Measurements from ENCODE around the gene APOBEC3A. TPM values are rescaled to one million over a fixed set of nuclear protein-coding genes. Genes with fewer than 3 reads are reported as not detected.

The APOBEC3A gene
- total and polyA plus RNA-seq, 2 of the 4 experiments (the other 2 are of a cell fraction) = not detected

DNA sequence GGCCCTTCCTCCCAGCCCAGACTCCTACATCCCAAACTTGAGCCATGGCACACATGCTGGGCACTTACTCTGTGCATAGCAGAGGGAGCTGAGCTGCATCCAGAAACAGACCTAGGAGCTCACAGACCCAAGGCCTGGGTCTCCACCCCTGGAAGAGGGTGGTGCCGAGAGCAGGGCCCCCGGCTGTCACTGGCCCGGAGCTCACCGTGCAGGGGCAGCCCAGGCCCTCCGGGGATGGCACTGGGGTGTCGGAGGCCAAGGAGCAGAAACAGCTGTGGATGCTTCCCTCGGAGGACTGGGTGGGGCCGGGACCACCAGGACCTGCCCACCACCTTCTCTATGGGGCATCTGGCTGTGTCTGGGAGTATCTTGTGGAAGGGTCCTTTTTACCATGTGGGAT, 4.3 kb upstream of the APOBEC3A start:
- no peaks in the 10 kb centered on the region for H4K20me1 ChIP-seq (ENCODE audit: insufficient read depth, low read length)
- H3K9me1 ChIP-seq (ENCODE audit: insufficient read depth, low read length) = no peaks in the 10 kb centered on the region
- dilution Hi-C loops (cut with HindIII; ENCODE audit: low sequenced_read_pairs, unreplicated experiment) = no loop called here
- no peak overlapping the region for H4K8ac ChIP-seq (ENCODE audit: low read depth in 2 of 2, low read length in 2 of 2)
- H2AK9ac ChIP-seq (replicated peaks; ENCODE audit: low read depth, low read length, poor library complexity) = peak overlapping the region; percentile 19
- H3K36me3 ChIP-seq (ENCODE audit: control insufficient read depth, insufficient read depth, low read length) = no peaks in the 10 kb centered on the region
- no peak overlapping the region for H3K4me2 ChIP-seq (ENCODE audit: low read depth, low read length)
- H2BK20ac ChIP-seq (ENCODE audit: low read depth, low read length) = no peak overlapping the region
- no peak overlapping the region for H3K27ac ChIP-seq (ENCODE audit: insufficient read depth, low read length)
- no CpG with 5 or more reads among the region's 8 CpGs for WGBS, 2 experiments (ENCODE audit: extremely low coverage in 2 of 2, insufficient read length in 1 of 2)
- H3K14ac ChIP-seq (replicated peaks; ENCODE audit: low read depth, low read length) = no peak overlapping the region
- BruUV-seq (replicated peaks) = no TSS peak
- intact Hi-C loops (cut with micrococcal nuclease) = no loop called here
- H2AFZ ChIP-seq (replicated peaks; ENCODE audit: low read length, poor library complexity) = no peak overlapping the region
- H3K79me1 ChIP-seq (ENCODE audit: low read depth in 1 of 2, low read length in 2 of 2) = no peaks in the 10 kb centered on the region
- H3K27me3 ChIP-seq (ENCODE audit: control insufficient read depth, insufficient read depth, low read length) = peaks cover 76% of the 10 kb centered on the region
- H3K4me1 ChIP-seq (ENCODE audit: control insufficient read depth, insufficient read depth, low read length) = no peaks in the 10 kb centered on the region
- H2BK5ac ChIP-seq (ENCODE audit: low read depth, low read length, poor library complexity, severe bottlenecking) = no peak overlapping the region
- H2BK120ac ChIP-seq (ENCODE audit: low read depth, low read length) = no peak overlapping the region
- POLR2A ChIA-PET (ENCODE audit: unreplicated experiment) = no interaction called here
- H3K4ac ChIP-seq (ENCODE audit: low read depth, low read length) = no peak overlapping the region
- H3K56ac ChIP-seq (ENCODE audit: extremely low read depth, insufficient read depth, low read length) = no peak overlapping the region
- TF ChIP-seq CEBPB (IDR thresholded peaks at IDR 0.05; ENCODE audit: low read depth, low read length) (no peak), MAZ (IDR thresholded peaks at IDR 0.05; ENCODE audit: borderline replicate concordance, low read depth, low read length) (no peak), POLR2A (IDR thresholded peaks at IDR 0.05; ENCODE audit: low read depth, low read length) (no peak), CHD1 (IDR thresholded peaks at IDR 0.05; ENCODE audit: low read depth, low read length) (no peak)
- TF ChIP-seq, protein P1, sequence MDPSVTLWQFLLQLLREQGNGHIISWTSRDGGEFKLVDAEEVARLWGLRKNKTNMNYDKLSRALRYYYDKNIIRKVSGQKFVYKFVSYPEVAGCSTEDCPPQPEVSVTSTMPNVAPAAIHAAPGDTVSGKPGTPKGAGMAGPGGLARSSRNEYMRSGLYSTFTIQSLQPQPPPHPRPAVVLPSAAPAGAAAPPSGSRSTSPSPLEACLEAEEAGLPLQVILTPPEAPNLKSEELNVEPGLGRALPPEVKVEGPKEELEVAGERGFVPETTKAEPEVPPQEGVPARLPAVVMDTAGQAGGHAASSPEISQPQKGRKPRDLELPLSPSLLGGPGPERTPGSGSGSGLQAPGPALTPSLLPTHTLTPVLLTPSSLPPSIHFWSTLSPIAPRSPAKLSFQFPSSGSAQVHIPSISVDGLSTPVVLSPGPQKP (IDR thresholded peaks at IDR 0.05; ENCODE audit: borderline replicate concordance, low read depth, low read length) = no peak
- no peak overlapping the region for H3K23ac ChIP-seq (ENCODE audit: low read depth, low read length)
- ATAC-seq (ENCODE audit: low read depth) = no peak
- H3K9me3 ChIP-seq (ENCODE audit: control insufficient read depth, insufficient read depth, low read length) = no peaks in the 10 kb centered on the region
- H2BK15ac ChIP-seq (ENCODE audit: low read depth, low read length) = no peak overlapping the region
- no peak overlapping the region for H3K4me3 ChIP-seq (ENCODE audit: insufficient read depth, low read depth, low read length)
- DNase-seq = no peak
- H4K91ac ChIP-seq (ENCODE audit: insufficient read depth, low read depth, low read length) = no peak overlapping the region
- H3K9ac ChIP-seq (ENCODE audit: low read depth, low read length) = no peak overlapping the region
- no peak overlapping the region for H2AK5ac ChIP-seq (ENCODE audit: low read depth, low read length)
- CTCF ChIA-PET = no interaction called here
- H4K5ac ChIP-seq (ENCODE audit: low read depth, low read length) = no peak overlapping the region
- in situ Hi-C loops (cut with MboI; ENCODE audit: low sequenced_read_pairs) = no loop called here
- no peak overlapping the region for H3K18ac ChIP-seq (ENCODE audit: low read depth, low read length)
